Fibroblast of skin of back (primary cell): Measurements from ENCODE around the gene TOP2B.

ENCODE experiments used
- DNase-seq: peaks from one replicate; pipeline ENCODE4 v3.0.0-alpha.2; 2013

The TOP2B gene

DNA sequence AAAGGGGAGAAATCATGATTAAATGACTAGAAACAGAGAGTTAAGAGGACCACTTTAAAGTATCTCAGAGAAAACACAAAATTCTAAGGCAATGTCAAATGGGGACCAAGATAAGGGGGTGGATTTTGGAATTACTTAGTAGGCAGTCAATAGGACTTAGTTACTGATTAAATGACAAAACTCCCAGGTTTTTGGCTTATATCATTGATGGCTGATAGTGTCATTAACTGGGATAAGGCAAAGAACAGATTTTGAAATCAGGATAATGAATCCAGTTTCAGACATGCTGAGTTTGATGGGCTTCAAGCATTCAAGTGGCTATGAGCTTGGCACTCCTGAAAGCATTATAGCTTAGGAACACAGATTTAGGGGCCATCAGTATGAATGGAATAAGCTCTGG, 53.9 kb downstream of the TOP2B start:
- DNase-seq = no peak

GRCh38 chr3:25610167-25610566, 54.5 kb downstream of the TOP2B start:
- DNase-seq = no peak

DNA sequence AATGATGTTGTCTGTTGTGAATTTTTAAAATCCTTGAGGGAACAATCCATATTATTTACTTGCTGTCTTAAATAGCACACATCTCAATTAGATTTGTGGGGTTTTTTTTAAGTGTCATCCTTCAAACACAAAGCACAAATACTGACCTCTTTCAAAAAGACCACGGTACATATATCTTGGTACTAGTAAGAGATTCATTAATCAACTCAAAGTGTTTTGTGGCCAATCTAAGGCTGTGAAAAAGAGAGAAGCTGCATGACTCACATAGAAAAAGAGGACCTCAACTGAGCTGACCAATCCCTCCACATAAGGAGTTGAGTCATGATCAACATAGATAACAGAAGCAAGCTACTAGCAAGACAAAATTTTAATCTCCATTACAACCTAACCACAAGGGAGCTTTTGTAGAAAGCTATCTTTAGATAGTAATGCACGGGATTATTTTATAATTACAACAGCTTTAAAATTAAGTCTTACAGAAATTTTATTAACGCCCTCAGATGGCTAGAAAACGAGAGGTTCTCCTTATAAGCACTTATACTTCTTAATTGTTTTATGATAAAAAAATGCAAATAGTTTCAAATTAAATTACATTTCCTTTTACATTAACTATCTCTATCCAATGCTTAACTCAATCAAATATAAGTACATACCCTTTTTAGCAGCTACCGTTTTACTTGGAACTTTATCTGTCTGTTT, 60.5 kb downstream of the TOP2B start:
- DNase-seq = peak; percentile 90

GRCh38 chr3:25603703-25604102, 61.0 kb downstream of the TOP2B start:
- peak; percentile 37 for DNase-seq

DNA sequence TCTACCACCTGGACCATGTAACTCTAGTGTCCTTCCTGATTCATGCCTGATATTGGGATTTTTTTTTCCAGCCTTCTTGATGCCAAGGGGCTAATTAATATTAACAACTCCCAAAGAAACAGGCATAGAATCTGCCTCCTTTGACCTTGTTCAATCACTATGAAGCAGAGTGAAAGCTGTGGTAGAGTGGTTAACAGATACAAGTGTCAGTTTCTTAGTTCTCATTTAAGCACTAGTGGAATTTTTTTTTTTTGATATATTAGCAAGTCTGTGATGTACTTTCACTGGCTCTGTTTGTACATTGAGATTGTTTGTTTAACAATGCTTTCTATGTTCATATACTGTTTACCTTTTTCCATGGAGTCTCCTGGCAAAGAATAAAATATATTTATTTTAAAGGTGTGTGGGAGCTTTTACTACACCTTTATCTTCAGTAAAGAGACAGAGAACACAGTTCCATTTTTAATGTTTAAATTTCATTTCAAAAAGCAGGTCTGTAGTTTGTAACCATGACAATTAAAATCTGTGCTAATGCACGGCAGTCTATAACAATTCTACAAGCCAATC, 67.1 kb downstream of the TOP2B start:
- DNase-seq = no peak

DNA sequence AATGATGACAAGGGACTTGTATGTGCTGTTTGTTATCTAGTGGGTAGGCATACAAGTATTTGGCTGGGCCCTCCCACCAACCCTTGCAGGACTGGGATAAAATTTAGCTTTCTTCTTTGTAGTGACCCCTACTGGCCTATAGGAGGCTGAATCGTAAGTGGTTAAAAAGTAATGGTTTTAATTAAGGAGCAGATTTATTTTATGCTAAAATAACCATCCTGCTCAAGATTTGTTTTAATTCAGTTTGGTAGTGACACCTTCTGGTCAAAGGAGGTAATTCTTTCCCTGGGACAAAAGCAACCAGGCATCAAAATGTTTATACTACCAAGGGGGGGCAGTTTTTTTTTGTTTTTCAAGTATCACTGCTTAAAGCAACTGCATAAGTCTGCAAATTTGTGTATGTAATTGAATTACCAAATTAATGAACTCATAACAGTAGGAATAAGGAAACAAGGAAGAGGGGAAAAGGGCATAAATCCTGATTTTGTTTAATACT, 70.7 kb downstream of the TOP2B start:
- peak; percentile 87 for DNase-seq

- no peak for DNase-seq
These were observed 71.7 kb downstream of the TOP2B start for GRCh38 chr3:25593001-25593400.

- peak; percentile 93 for DNase-seq
These were observed 72.2 kb downstream of the TOP2B start for GRCh38 chr3:25592510-25592968.

GRCh38 chr3:25589783-25590258, 74.9 kb downstream of the TOP2B start:
- no peak for DNase-seq

GRCh38 chr3:25589104-25589782, 75.5 kb downstream of the TOP2B start:
- peak; percentile 35 for DNase-seq

DNA sequence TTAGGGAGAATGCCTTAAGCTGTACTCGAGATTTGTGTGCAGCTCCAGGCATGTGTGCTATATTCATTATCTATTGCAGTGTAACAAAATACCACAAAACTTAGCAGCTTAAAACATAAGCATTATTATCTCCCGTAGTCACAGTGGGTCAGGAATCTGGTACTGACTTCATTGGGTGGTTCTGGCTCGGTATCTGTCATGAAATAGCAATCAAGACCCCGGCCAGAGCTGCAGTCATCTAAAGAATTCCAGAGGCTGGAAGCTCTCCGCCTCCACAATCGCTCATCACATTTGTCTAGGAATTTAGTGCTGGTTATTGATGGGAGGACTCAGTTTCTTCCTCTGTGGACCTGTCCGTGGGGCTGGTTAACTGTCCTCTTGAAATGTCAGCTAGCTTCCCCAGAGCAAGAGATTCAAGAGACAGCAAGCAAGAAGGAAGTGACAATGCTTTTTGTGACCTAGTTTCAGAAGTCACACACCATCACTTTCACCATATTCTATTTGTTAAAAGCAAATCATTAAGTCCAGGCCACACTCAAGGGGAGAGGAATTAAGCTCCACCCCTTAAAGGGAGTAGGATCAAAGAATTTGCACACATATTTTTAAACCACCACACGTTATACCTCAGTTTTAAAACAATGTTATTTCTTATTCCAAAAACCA, 76.1 kb downstream of the TOP2B start:
- DNase-seq = peak; percentile 47

DNA sequence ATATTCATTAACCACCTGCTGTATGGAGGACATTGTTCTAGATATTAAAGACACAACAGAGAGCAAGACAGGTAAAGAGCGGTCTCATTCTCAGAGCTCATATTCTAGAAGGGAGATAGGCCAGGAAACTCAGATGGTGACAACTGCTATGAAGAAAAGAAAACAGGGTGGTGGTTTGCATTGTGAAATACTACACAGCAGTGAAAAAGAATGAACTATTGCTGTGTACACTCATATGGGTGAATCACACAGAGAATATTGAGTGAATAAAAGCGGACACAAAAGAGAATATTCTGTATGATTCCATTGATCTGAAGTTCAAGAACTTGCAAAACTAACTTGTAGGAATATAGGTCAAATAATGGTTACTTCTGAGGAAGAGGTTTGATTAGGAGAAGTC, 76.7 kb downstream of the TOP2B start:
- no peak for DNase-seq

DNA sequence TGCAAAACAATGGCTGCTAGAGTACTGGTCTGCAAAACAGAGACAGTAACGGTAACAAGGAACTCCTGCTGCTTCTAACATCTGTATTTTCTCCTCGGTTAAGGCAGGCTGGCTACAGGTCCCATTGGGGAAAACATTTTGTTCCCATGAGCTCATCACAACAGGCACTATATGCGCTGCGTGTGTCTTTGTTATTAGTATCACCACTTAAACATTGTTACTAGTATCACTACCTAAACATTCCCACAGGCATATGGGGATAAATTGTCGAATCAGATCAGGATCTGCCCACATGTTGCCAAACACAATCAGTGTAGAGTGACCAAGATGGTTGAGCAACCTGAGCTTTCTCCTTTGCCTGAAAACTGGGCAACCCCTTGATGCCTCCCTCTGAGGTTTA, 77.2 kb downstream of the TOP2B start:
- peak; percentile 82 for DNase-seq

DNA sequence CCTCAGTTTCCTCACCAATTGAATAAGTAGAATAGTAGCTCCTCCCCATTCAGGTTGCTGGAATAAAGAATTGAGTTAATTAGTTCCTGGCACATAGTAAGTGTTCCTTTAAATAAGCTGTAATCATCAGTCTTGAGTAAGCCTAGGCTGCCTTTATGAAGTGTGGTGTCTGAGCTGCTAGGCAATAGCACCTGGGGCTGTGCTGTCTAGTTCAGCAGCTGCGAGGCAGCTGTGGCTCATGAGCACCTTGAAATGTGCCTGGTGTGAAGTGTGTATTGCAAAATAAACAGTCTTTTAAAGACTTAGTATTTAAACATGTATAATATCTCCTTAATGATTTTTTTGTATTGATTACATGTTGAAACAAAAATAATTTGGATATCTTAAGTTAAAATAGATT, 77.6 kb downstream of the TOP2B start:
- no peak for DNase-seq

- DNase-seq = no peak
These were observed 78.2 kb downstream of the TOP2B start for GRCh38 chr3:25586553-25586952.

DNA sequence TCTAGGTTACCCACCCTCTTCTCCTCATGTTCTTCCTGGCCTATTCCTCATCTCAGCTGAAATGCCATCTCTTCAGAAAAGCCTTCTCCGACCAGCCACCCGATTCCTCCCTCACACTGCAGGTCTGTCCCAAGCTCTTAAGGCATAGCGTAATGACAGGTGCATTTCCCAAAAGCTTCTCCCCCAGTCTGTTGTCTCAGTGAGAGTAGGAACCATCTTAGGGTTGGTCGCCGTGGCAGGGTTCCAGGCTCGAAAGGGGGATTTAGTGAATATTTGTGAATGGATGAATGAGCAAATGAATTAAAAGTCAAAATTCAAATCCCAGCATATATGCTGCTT, 78.6 kb downstream of the TOP2B start:
- DNase-seq = no peak

- peak; percentile 35 for DNase-seq
These were observed 79.1 kb downstream of the TOP2B start for GRCh38 chr3:25585361-25586166.

- no peak for DNase-seq
These were observed 80.5 kb downstream of the TOP2B start for GRCh38 chr3:25584011-25584789.

DNA sequence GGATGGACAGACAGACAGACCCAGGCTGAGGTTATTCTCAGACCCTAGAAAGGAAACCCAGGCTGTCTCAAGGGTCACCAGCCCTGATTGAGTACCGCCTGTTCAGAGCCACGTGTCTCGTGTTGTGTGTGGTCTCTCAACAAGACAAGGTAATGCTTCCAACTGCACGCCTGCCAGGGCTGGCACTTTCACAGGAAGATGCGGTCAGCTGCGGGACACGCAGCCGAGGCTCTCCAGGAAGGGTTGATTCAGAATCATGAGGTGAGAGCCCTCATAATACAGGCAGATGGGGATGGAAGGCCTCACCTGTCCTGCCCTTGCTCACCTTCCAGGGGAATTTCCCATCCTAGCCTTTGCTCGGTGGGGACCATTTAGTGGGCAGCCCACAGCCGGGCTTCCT, 81.4 kb downstream of the TOP2B start:
- DNase-seq = no peak

- peak; percentile 82 for DNase-seq
These were observed 82.5 kb downstream of the TOP2B start for GRCh38 chr3:25582242-25582641.

DNA sequence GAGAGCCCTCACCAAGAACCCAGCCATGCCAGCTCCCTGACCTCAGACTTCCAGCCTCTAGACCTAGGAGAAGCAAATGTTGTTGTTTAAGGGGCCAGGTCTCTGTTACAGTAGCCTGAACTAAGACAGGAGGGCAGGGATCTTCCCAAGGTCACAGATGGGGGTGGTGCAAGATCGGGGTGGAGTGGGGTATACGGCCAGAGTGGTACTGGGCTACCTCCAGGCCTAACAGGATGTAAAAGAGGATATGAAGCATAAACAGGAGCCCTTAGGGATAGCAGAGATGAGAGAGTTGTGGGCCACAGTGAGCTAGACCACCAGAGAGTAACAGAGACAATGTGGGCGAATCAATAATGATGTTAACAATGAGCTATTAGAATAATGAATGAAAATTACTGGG, 82.9 kb downstream of the TOP2B start:
- DNase-seq = no peak

- DNase-seq = no peak
These were observed 83.4 kb downstream of the TOP2B start for GRCh38 chr3:25581335-25581734.
